Smooth muscle cell (in vitro differentiated cells): Measurements from ENCODE around the gene CST6. TPM values are rescaled to one million over a fixed set of nuclear protein-coding genes. Genes with fewer than 3 reads are reported as not detected.

ENCODE experiments used
- DNase-seq: peaks from one replicate; lab custom pipeline; 2025; ENCODE audit not compliant: unreplicated experiment; lab: John Stamatoyannopoulos, UW
- H2AFZ ChIP-seq: fragments of 200-600 bp; sonication (generic); 2 replicates; pipeline ENCODE4 v1.6.0; 2016; ENCODE audit warnings: antibody characterized with exemption, low read depth, mild to moderate bottlenecking
- H3F3A ChIP-seq: fragments of 200-600 bp; sonication (generic); 2 replicates; pipeline ENCODE4 v1.6.0; 2017; ENCODE audit warnings: antibody characterized with exemption, low read depth
- H3K27ac ChIP-seq: fragments of 200-600 bp; sonication (generic); 2 replicates; pipeline ENCODE4 v1.5.1; 2016; ENCODE audit warnings: low read depth, mild to moderate bottlenecking
- H3K27me3 ChIP-seq: fragments of 200-600 bp; sonication (generic); 2 replicates; pipeline ENCODE4 v1.6.1; 2016; ENCODE audit warnings: low read depth, mild to moderate bottlenecking
- H3K36me3 ChIP-seq: fragments of 200-600 bp; sonication (generic); 2 replicates; pipeline ENCODE4 v1.5.1; 2016; ENCODE audit warnings: low read depth
- H3K4me1 ChIP-seq: fragments of 200-600 bp; sonication (generic); 2 replicates; pipeline ENCODE4 v1.5.1; 2016; ENCODE audit warnings: low read depth
- H3K4me2 ChIP-seq: fragments of 200-600 bp; sonication (generic); 2 replicates; pipeline ENCODE4 v1.6.0; 2016; ENCODE audit warnings: mild to moderate bottlenecking
- H3K4me3 ChIP-seq: fragments of 200-600 bp; sonication (generic); 2 replicates; pipeline ENCODE4 v1.5.1; 2016; ENCODE audit warnings: mild to moderate bottlenecking
- H3K79me2 ChIP-seq: fragments of 200-600 bp; sonication (generic); 2 replicates; pipeline ENCODE4 v1.6.0; 2016; ENCODE audit warnings: low read depth, mild to moderate bottlenecking
- H3K9ac ChIP-seq: fragments of 200-600 bp; sonication (generic); 2 replicates; pipeline ENCODE4 v1.6.0; 2016; ENCODE audit warnings: low read depth
- H3K9me3 ChIP-seq: fragments of 200-600 bp; sonication (generic); replicated peaks from 2 replicates; pipeline ENCODE4 v1.5.1; 2016; ENCODE audit warnings: low read depth
- H4K20me1 ChIP-seq: fragments of 200-600 bp; sonication (generic); 2 replicates; pipeline ENCODE4 v1.6.0; 2016; ENCODE audit warnings: low read depth
- CTCF ChIP-seq: fragments of 200-600 bp; sonication (generic); IDR thresholded peaks from 2 replicates; pipeline ENCODE4 v1.5.1; 2017; ENCODE audit warnings: borderline replicate concordance, mild to moderate bottlenecking, antibody characterized with exemption; ENCODE audit not compliant: insufficient read depth, poor library complexity, severe bottlenecking
- WGBS: methylation state at CpG from one replicate; pipeline ENCODE4 v1.1.7; 2016; ENCODE audit warnings: low lambda C conversion rate; 5-methylcytosine and 5-hydroxymethylcytosine counted together
- polyA plus RNA-seq: library from polyadenylated mRNA; unstranded; fragments of >200 nt; fragmentation: Nextera tagmentation; extraction: Ambion mirVana; gene quantifications from 2 replicates; pipeline ENCODE4 v1.2.1, GENCODE V29; 2016
- total RNA-seq: library from RNA; depleted of rRNA; stranded (reverse); fragments of >200 nt; gene quantifications from 2 replicates; pipeline ENCODE4 v1.2.3, GENCODE V29; 2014

CST6 gene
- total and polyA plus RNA-seq, 2 experiments from 2014 or later: 37.6 to 97.0 TPM

DNA sequence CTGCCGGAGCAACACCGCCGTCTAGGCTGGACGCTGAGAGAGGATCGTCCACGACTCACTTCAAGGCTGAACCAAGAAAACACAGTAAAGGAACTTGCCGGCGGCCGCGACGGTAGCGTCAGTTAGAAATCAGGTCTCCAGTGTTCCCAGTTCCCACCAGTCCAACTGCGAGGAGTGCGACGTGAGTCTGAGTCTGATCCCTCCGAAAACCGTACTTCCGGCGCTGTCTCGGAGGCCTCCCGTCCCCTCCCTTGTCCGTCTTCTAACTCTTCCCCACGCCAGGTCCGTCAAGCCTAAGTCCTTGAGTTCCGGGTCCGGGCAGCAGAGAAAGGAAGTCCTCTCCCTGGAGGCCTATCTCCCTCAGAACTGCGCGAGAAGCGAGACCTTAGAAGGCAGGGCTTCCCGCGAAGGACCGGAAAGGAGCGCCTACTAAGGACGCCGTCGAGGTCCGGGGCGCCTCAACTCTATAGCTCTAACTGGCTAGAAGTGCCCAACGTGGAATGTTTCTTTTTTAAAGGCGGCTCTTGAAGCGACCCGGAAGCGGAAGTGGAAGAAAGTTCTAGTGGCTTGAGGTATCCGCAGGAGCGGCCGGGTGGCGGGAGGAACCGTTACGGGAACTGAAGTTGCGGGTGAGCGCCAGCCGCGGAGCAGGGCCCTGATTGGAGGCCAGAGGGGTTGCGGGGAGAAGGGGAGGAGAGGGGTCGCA lies 9.7 kb upstream of the CST6 start, which contains the start of the genes BANF1 and EIF1AD:
Gene BANF1, plus strand, starts transcription at position 562 of the 706 bp plus-strand sequence. CDS start 748 bp downstream, outside the sequence.
Gene EIF1AD, minus strand, starts transcription at position 216 of the 706 bp plus-strand sequence. CDS start 1,768 bp downstream, outside the sequence.
- H3K9ac ChIP-seq: peak within 1 kb of the TSS; percentile 88
- peaks cover 7% of the 10 kb centered on the region for H3F3A ChIP-seq
- H3K9me3 ChIP-seq: no peaks in the 10 kb centered on the region
- peaks cover 33% of the 10 kb centered on the region for H3K79me2 ChIP-seq
- peak within 1 kb of the TSS; percentile 88 for H3K4me2 ChIP-seq
- DNase-seq: peak; percentile 94
- TF ChIP-seq CTCF: no peak
- peak within 1 kb of the TSS; percentile 91 for H3K4me3 ChIP-seq
- H3K27me3 ChIP-seq: no peaks in the 10 kb centered on the region
- peaks cover 14% of the 10 kb centered on the region for H3K4me1 ChIP-seq
- peak within 1 kb of the TSS; percentile 93 for H2AFZ ChIP-seq
- peaks cover 9% of the 10 kb centered on the region for H3K36me3 ChIP-seq
- peak within 1 kb of the TSS; percentile 95 for H3K27ac ChIP-seq
- peaks cover 9% of the 10 kb centered on the region for H4K20me1 ChIP-seq
- under 1% methylated on average over 53 of the region's 55 CpGs for WGBS

- Histone ChIP-seq H3K79me2 (peaks cover 33% of the 10 kb centered on the region), H3K27me3 (no peaks in the 10 kb centered on the region), H3K4me1 (peaks cover 21% of the 10 kb centered on the region), H3K9ac (peak overlapping the region; percentile 88), H3K9me3 (no peaks in the 10 kb centered on the region), H3K4me2 (peak overlapping the region; percentile 88), H2AFZ (peak overlapping the region; percentile 93), H3K4me3 (peak overlapping the region; percentile 91), H3K36me3 (peaks cover 4% of the 10 kb centered on the region), H3F3A (peaks cover 9% of the 10 kb centered on the region), H4K20me1 (peaks cover 9% of the 10 kb centered on the region), H3K27ac (peak overlapping the region; percentile 95)
- WGBS: 5% methylated on average over 15 of the region's 40 CpGs
- no peak for DNase-seq
- TF ChIP-seq CTCF: no peak
Measured at GRCh38 chr11:66002648-66003225, 9.1 kb upstream of the CST6 start.

GRCh38 chr11:66003291-66003690 lies 8.5 kb upstream of the CST6 start:
- no peak for TF ChIP-seq CTCF
- Histone ChIP-seq H4K20me1 (peaks cover 9% of the 10 kb centered on the region), H3K4me2 (peak overlapping the region; percentile 88), H3K27ac (no peak overlapping the region), H3K9ac (peak overlapping the region; percentile 88), H2AFZ (no peak overlapping the region), H3K79me2 (peaks cover 33% of the 10 kb centered on the region), H3K4me1 (peaks cover 21% of the 10 kb centered on the region), H3F3A (peaks cover 9% of the 10 kb centered on the region), H3K27me3 (no peaks in the 10 kb centered on the region), H3K4me3 (peak overlapping the region; percentile 91), H3K9me3 (no peaks in the 10 kb centered on the region), H3K36me3 (peaks cover 4% of the 10 kb centered on the region)
- DNase-seq: no peak
- WGBS: 94% methylated on average over 6 of the region's 6 CpGs
